Testis (tissue), 2 donors: ENCODE results near the gene PLCD4.

Source experiments
- CTCF ChIP-seq, 3 experiments: fragments of 450-650 bp in 2 of 3; fragments of 200-600 bp in 1 of 3; sonication (generic) in 1 of 3; IDR thresholded peaks; one replicate each; pipeline ENCODE4 v1.5.1; 2016 to 2019; ENCODE audit warnings: antibody characterized with exemption in 3 of 3, mild to moderate bottlenecking in 2 of 3, moderate library complexity in 1 of 3
- POLR2A ChIP-seq: fragments of 450-650 bp; IDR thresholded peaks from one replicate; pipeline ENCODE4 v1.6.1; 2017; ENCODE audit warnings: antibody characterized with exemption, mild to moderate bottlenecking, moderate library complexity

- TF ChIP-seq CTCF (IDR thresholded peaks at IDR 0.05) (no peak), POLR2A (no peak)
These were observed 38.7 kb upstream of the PLCD4 start for GRCh38 chr2:218569038-218569431.
